Gastrocnemius medialis (tissue), 4 donors: Measurements from ENCODE around the gene GRM5. TPM values are rescaled to one million over a fixed set of nuclear protein-coding genes. Genes with fewer than 3 reads are reported as not detected.
"Not testable (repeated sequence)": the region's sequence is repeated elsewhere in the genome, so short reads cannot be mapped to it uniquely, and the experiment has no call there.

Source experiments
- ATAC-seq, 2 donors: fragments of 150-250 bp; one replicate each; pipeline ENCODE4 v1.9.1; 2016
- DNase-seq, 2 donors: peaks; one replicate each; pipeline ENCODE4 v3.0.0-alpha.2; 2019
- H3K27ac ChIP-seq, 4 donors: fragments of 200-600 bp; sonication (generic); 1 replicate in 1 of 4; 2 replicates in 3 of 4; pipeline ENCODE4 v1.5.1; 2016 to 2018; ENCODE audit warnings: mild to moderate bottlenecking in 2 of 4, moderate library complexity in 1 of 4
- H3K27me3 ChIP-seq, 3 donors: fragments of 200-600 bp; sonication (generic) in 2 of 3; 1 replicate in 1 of 3; 2 replicates in 2 of 3; pipeline versions ENCODE4 v1.5.1 to v1.6.0; 2016 to 2019; ENCODE audit warnings: mild to moderate bottlenecking in 1 of 3, moderate library complexity in 1 of 3
- H3K36me3 ChIP-seq, 2 donors: fragments of 200-600 bp; sonication (generic) in 1 of 2; one replicate each; pipeline ENCODE4 v1.5.1; 2017 to 2018
- H3K4me1 ChIP-seq, 2 donors: fragments of 200-600 bp; sonication (generic) in 1 of 2; one replicate each; pipeline ENCODE4 v1.5.1; 2016 to 2017; ENCODE audit warnings: mild to moderate bottlenecking in 2 of 2
- H3K4me3 ChIP-seq, 4 donors: fragments of 200-600 bp; sonication (generic) in 3 of 4; 1 replicate in 1 of 4; 2 replicates in 3 of 4; pipeline ENCODE4 v1.5.1; 2016 to 2019; ENCODE audit warnings: mild to moderate bottlenecking in 2 of 4
- H3K9me3 ChIP-seq, 3 donors: fragments of 200-600 bp; sonication (generic) in 2 of 3; 1 replicate in 1 of 3; 2 replicates in 2 of 3; pipeline ENCODE4 v1.5.1; 2016 to 2019
- CTCF ChIP-seq, 5 experiments: fragments of 450-650 bp in 3 of 5; fragments of 200-600 bp in 2 of 5; sonication (generic) in 2 of 5; IDR thresholded peaks in 4 of 5; conservative IDR thresholded peaks in 1 of 5; 1 replicate in 4 of 5; 2 replicates in 1 of 5; pipeline ENCODE4 v1.5.1; 2016 to 2019; ENCODE audit warnings: antibody characterized with exemption in 5 of 5, mild to moderate bottlenecking in 3 of 5, moderate library complexity in 3 of 5
- POLR2A ChIP-seq, 2 donors: fragments of 450-650 bp; IDR thresholded peaks; one replicate each; pipeline ENCODE4 v1.6.1; 2017; ENCODE audit warnings: antibody characterized with exemption in 2 of 2, mild to moderate bottlenecking in 2 of 2, moderate library complexity in 2 of 2
- in situ Hi-C, 4 donors: fragments of 200-750 bp; cut with MboI; loops; one replicate each; pipeline versions ENCODE4 v1.15.0 to v1.8.0; 2017; ENCODE audit warnings: low sequenced_read_pairs in 4 of 4
- intact Hi-C: fragments of 100-400 bp; cut with DNase I; formaldehyde crosslinking; loops from one replicate; pipeline ENCODE4 v1.15.1; 2023; ENCODE audit warnings: low total_unique reads
- total RNA-seq, 4 donors: library from RNA; depleted of rRNA; stranded (reverse); fragments of >200 nt; gene quantifications; one replicate each; pipeline versions ENCODE4 v1.1.0 to v1.2.3, GENCODE V29; 2016

GRM5 gene
- total RNA-seq, 4 donors from 2014 or later, result not detected

- intact Hi-C loops (no loop called here), in situ Hi-C loops (no loop called here)
- Histone ChIP-seq H3K27me3 (no peaks in the 10 kb centered on the region), H3K4me3 (no peak overlapping the region), H3K27ac (no peak overlapping the region), H3K9me3 (no peaks in the 10 kb centered on the region), H3K4me1 (no peaks in the 10 kb centered on the region), H3K36me3 (no peaks in the 10 kb centered on the region)
- DNase-seq, result no peak
- TF ChIP-seq CTCF (IDR thresholded peaks at IDR 0.05 in 4 of 5, conservative IDR thresholded peaks at IDR 0.05 in 1 of 5) (no peak), POLR2A (IDR thresholded peaks at IDR 0.05) (no peak)
- no peak for ATAC-seq
Observed at GRCh38 chr11:88972210-88972609, 93.6 kb downstream of the GRM5 start.

- H3K36me3 ChIP-seq, H3K27ac ChIP-seq, H3K9me3 ChIP-seq, DNase-seq, intact Hi-C loops, H3K27me3 ChIP-seq, ATAC-seq, H3K4me3 ChIP-seq, H3K4me1 ChIP-seq, in situ Hi-C loops: not testable (repeated sequence)
Observed at GRCh38 chr11:88961621-88962020, 104.2 kb downstream of the GRM5 start.

- H3K9me3 ChIP-seq, DNase-seq, H3K27me3 ChIP-seq, H3K4me3 ChIP-seq, in situ Hi-C loops, H3K4me1 ChIP-seq, H3K36me3 ChIP-seq, intact Hi-C loops, H3K27ac ChIP-seq, ATAC-seq: not testable (repeated sequence)
Observed at GRCh38 chr11:88959857-88960256, 105.9 kb downstream of the GRM5 start.

GRCh38 chr11:88950975-88951374 lies 114.8 kb downstream of the GRM5 start:
- Histone ChIP-seq H3K36me3 (no peaks in the 10 kb centered on the region), H3K4me1 (no peaks in the 10 kb centered on the region), H3K4me3 (no peak overlapping the region), H3K9me3 (no peaks in the 10 kb centered on the region), H3K27ac (no peak overlapping the region), H3K27me3 (no peaks in the 10 kb centered on the region)
- TF ChIP-seq CTCF (IDR thresholded peaks at IDR 0.05 in 4 of 5, conservative IDR thresholded peaks at IDR 0.05 in 1 of 5), result no peak
- intact Hi-C loops, result no loop called here
- ATAC-seq, result no peak
- in situ Hi-C loops, result no loop called here
- no peak for DNase-seq

- ATAC-seq, H3K27ac ChIP-seq, intact Hi-C loops, DNase-seq, in situ Hi-C loops, H3K36me3 ChIP-seq, H3K4me3 ChIP-seq, H3K4me1 ChIP-seq, H3K9me3 ChIP-seq, H3K27me3 ChIP-seq: not testable (repeated sequence)
Observed at GRCh38 chr11:88948908-88949307, 116.9 kb downstream of the GRM5 start.

- H3K27me3 ChIP-seq, H3K4me1 ChIP-seq, H3K36me3 ChIP-seq, ATAC-seq, DNase-seq, H3K4me3 ChIP-seq, intact Hi-C loops, in situ Hi-C loops, H3K9me3 ChIP-seq, H3K27ac ChIP-seq: not testable (repeated sequence)
Observed at GRCh38 chr11:88947843-88948572, 117.8 kb downstream of the GRM5 start.

- ATAC-seq, H3K27ac ChIP-seq, DNase-seq, H3K36me3 ChIP-seq, H3K9me3 ChIP-seq, H3K4me1 ChIP-seq, H3K4me3 ChIP-seq, in situ Hi-C loops, H3K27me3 ChIP-seq, intact Hi-C loops: not testable (repeated sequence)
Observed at GRCh38 chr11:88929665-88930064, 136.1 kb downstream of the GRM5 start.

- H3K27ac ChIP-seq, DNase-seq, H3K36me3 ChIP-seq, in situ Hi-C loops, H3K27me3 ChIP-seq, H3K4me3 ChIP-seq, ATAC-seq, H3K4me1 ChIP-seq, intact Hi-C loops, H3K9me3 ChIP-seq: not testable (repeated sequence)
Observed at GRCh38 chr11:88917065-88917464, 148.7 kb downstream of the GRM5 start.
